OCI-LY7 (cell line): ENCODE data around the gene OGFR. TPM values are rescaled to one million over a fixed set of nuclear protein-coding genes. Genes with fewer than 3 reads are reported as not detected.

Source experiments
- BruUV-seq: library from RNA; stranded (reverse); fragments of 400-500 nt; replicated peaks from 2 replicates; lab custom pipeline; 2021; lab: Mats Ljungman, UMichigan
- CTCF ChIA-PET: fragments of 300-600 bp; sonication (Branson Sonifier 250); formaldehyde crosslinking; loops from one replicate; lab custom pipeline; 2022; ENCODE audit warnings: antibody characterized with exemption; ENCODE audit not compliant: unreplicated experiment; lab: Charles Lee
- POLR2A ChIA-PET: fragments of 300-600 bp; sonication (Branson Sonifier 250); formaldehyde crosslinking; loops from one replicate; lab custom pipeline; 2022; ENCODE audit warnings: antibody characterized with exemption; lab: Charles Lee
- DNase-seq: peaks from one replicate; pipeline ENCODE4 v3.0.0-alpha.2; 2015; ENCODE audit warnings: low spot score
- H2AFZ ChIP-seq: fragments of 200-600 bp; sonication (generic), shearing (Covaris generic); 2 replicates; pipeline ENCODE4 v1.6.1; 2014; ENCODE audit warnings: mild to moderate bottlenecking, antibody characterized with exemption, low read length, moderate library complexity
- H3K27ac ChIP-seq: fragments of 200-600 bp; sonication (generic); 2 replicates; pipeline ENCODE4 v1.5.1; 2014; ENCODE audit warnings: mixed run types, low read depth, mild to moderate bottlenecking, moderate library complexity, low read length, inconsistent platforms; ENCODE audit not compliant: poor library complexity, severe bottlenecking
- H3K36me3 ChIP-seq: fragments of 200-600 bp; sonication (generic); 2 replicates; pipeline ENCODE4 v1.6.1; 2014; ENCODE audit warnings: mild to moderate bottlenecking, antibody characterized with exemption, low read length, moderate library complexity, mixed read lengths; ENCODE audit not compliant: insufficient read depth
- H3K4me1 ChIP-seq: fragments of 200-600 bp; sonication (generic); 2 replicates; pipeline ENCODE4 v1.5.1; 2014; ENCODE audit warnings: mild to moderate bottlenecking, low read length; ENCODE audit not compliant: insufficient read depth, poor library complexity, severe bottlenecking
- H3K4me2 ChIP-seq: fragments of 200-600 bp; sonication (generic); 2 replicates; pipeline ENCODE4 v1.6.1; 2014; ENCODE audit warnings: mild to moderate bottlenecking, low read length
- H3K4me3 ChIP-seq: fragments of 200-600 bp; sonication (generic); 2 replicates; pipeline ENCODE4 v1.5.1; 2014; ENCODE audit warnings: mild to moderate bottlenecking, low read depth, low read length; ENCODE audit not compliant: poor library complexity, severe bottlenecking
- H3K79me2 ChIP-seq: fragments of 200-600 bp; sonication (generic); 2 replicates; pipeline ENCODE4 v1.6.1; 2016; ENCODE audit warnings: low read depth, mild to moderate bottlenecking, low read length, moderate library complexity, mixed read lengths; ENCODE audit not compliant: insufficient read depth
- H3K9me2 ChIP-seq: fragments of 200-600 bp; sonication (generic); 2 replicates; pipeline ENCODE4 v1.6.1; 2016; ENCODE audit warnings: mild to moderate bottlenecking, low read length, mixed read lengths; ENCODE audit not compliant: insufficient read depth
- H3K9me3 ChIP-seq: fragments of 200-600 bp; sonication (generic); 2 replicates; pipeline ENCODE4 v1.6.1; 2014; ENCODE audit warnings: mild to moderate bottlenecking, mixed run types, low read length, mixed read lengths
- H4K20me1 ChIP-seq: fragments of 200-600 bp; sonication (generic); 2 replicates; pipeline ENCODE4 v1.6.1; 2014; ENCODE audit warnings: mild to moderate bottlenecking, antibody characterized with exemption, low read length, moderate library complexity, mixed read lengths; ENCODE audit not compliant: insufficient read depth
- CTCF ChIP-seq: fragments of 200-600 bp; sonication (generic); conservative IDR thresholded peaks from 2 replicates; pipeline ENCODE4 v1.5.1; 2014; ENCODE audit warnings: mild to moderate bottlenecking, antibody characterized with exemption, low read length, moderate library complexity, mixed read lengths
- EZH2phosphoT487 ChIP-seq: fragments of 200-600 bp; sonication (generic); IDR thresholded peaks from 2 replicates; pipeline ENCODE4 v1.6.1; 2018; ENCODE audit warnings: low read depth, borderline replicate concordance, mild to moderate bottlenecking, mixed run types, antibody characterized with exemption, low read length, moderate library complexity, mixed read lengths
- intact Hi-C: fragments of 100-400 bp; cut with micrococcal nuclease; formaldehyde crosslinking; loops from one replicate; pipeline ENCODE4 v1.10.0; 2022; ENCODE audit not compliant: unreplicated experiment
- total RNA-seq, 2 experiments: library from RNA; depleted of rRNA in 1 of 2; stranded (reverse); fragments of >200 nt in 1 of 2; shearing (Covaris generic) in 1 of 2; gene quantifications; 2 replicates each; pipeline ENCODE4 v1.2.3, GENCODE V29; 2014 to 2022

OGFR gene
- total RNA-seq, 2 experiments from 2014 or later = 64.8 to 69.9 TPM

GRCh38 chr20:62759981-62760431 lies 44.6 kb upstream of the OGFR start:
- no peak overlapping the region for H3K4me2 ChIP-seq

DNA sequence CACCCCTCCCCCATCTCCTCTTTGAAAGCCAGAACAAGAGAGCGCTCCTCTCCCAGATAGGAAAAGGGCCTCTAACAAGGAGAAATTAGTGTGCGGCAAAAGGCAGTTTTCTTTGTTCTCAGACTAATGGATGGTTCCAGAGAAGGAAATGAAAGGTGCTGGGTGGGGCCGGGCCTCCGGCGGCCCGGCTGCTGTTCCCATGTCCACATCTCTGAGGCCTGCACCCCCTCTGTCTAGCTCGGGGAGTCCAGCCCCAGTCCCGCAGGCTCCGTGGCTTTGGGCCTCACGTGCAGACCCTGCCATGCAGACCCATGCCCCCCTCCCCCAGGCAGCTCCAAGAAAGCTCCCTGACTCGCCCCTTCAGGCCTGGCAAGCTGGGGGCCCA lies 44.2 kb upstream of the OGFR start:
- intact Hi-C loops = no loop called here
- no TSS peak for BruUV-seq
- Histone ChIP-seq H3K27ac (no peak overlapping the region), H3K36me3 (no peaks in the 10 kb centered on the region), H4K20me1 (no peaks in the 10 kb centered on the region), H3K9me2 (no peaks in the 10 kb centered on the region), H3K4me2 (no peak overlapping the region), H3K4me1 (no peaks in the 10 kb centered on the region), H3K9me3 (no peaks in the 10 kb centered on the region), H3K79me2 (no peaks in the 10 kb centered on the region), H2AFZ (no peak overlapping the region), H3K4me3 (no peak overlapping the region)
- ChIA-PET POLR2A (no interaction called here), CTCF (no interaction called here)
- no peak for TF ChIP-seq CTCF
- no peak for TF ChIP-seq EZH2phosphoT487
- no peak for DNase-seq

More at GRCh38 chr20:62759981-62760431, 44.6 kb upstream of the OGFR start:
- Histone ChIP-seq H3K79me2 (no peaks in the 10 kb centered on the region), H3K9me3 (no peaks in the 10 kb centered on the region), H3K4me1 (no peaks in the 10 kb centered on the region), H2AFZ (no peak overlapping the region), H3K4me3 (no peak overlapping the region), H3K9me2 (no peaks in the 10 kb centered on the region), H3K36me3 (no peaks in the 10 kb centered on the region), H3K27ac (no peak overlapping the region), H4K20me1 (no peaks in the 10 kb centered on the region)
- ChIA-PET POLR2A (no interaction called here), CTCF (no interaction called here)
- intact Hi-C loops = no loop called here
- DNase-seq = no peak
- TF ChIP-seq CTCF (no peak), EZH2phosphoT487 (no peak)
- BruUV-seq = no TSS peak

- CTCF ChIA-PET = no interaction called here
- no peak for DNase-seq
- Histone ChIP-seq H3K9me3 (no peaks in the 10 kb centered on the region), H3K27ac (no peak overlapping the region), H3K9me2 (no peaks in the 10 kb centered on the region), H3K4me3 (no peak overlapping the region), H3K4me2 (no peak overlapping the region), H3K36me3 (no peaks in the 10 kb centered on the region), H4K20me1 (no peaks in the 10 kb centered on the region), H3K79me2 (no peaks in the 10 kb centered on the region), H3K4me1 (no peaks in the 10 kb centered on the region), H2AFZ (no peak overlapping the region)
- no TSS peak for BruUV-seq
- POLR2A ChIA-PET = no interaction called here
- TF ChIP-seq CTCF (no peak), EZH2phosphoT487 (no peak)
- intact Hi-C loops = no loop called here
These were observed 43.5 kb upstream of the OGFR start for GRCh38 chr20:62760856-62761758.
